Stomach smooth muscle (tissue), 2 donors: Measurements from ENCODE around the gene AGXT2.
"Not testable (repeated sequence)": the region's sequence is repeated elsewhere in the genome, so short reads cannot be mapped to it uniquely, and the experiment has no call there.

Experiments
- H3K27ac ChIP-seq: one replicate; pipeline ENCODE4 v1.7.0; 2013; ENCODE audit warnings: mild to moderate bottlenecking, low read length, inconsistent platforms
- H3K27me3 ChIP-seq, 2 donors: one replicate each; pipeline ENCODE4 v1.7.0; 2013; ENCODE audit warnings: low read length in 2 of 2; ENCODE audit not compliant: insufficient read depth in 2 of 2, control insufficient read depth in 1 of 2
- H3K36me3 ChIP-seq, 2 donors: one replicate each; pipeline ENCODE4 v1.7.0; 2013; ENCODE audit warnings: low read length in 2 of 2; ENCODE audit not compliant: control insufficient read depth in 2 of 2, insufficient read depth in 2 of 2
- H3K4me1 ChIP-seq: one replicate; pipeline ENCODE4 v1.7.0; 2013; ENCODE audit warnings: low read length; ENCODE audit not compliant: control insufficient read depth, insufficient read depth
- H3K4me3 ChIP-seq, 2 donors: one replicate each; pipeline ENCODE4 v1.7.0; 2013; ENCODE audit warnings: low read length in 2 of 2
- H3K9ac ChIP-seq, 2 donors: one replicate each; pipeline ENCODE4 v1.7.0; 2013; ENCODE audit warnings: low read length in 2 of 2, mild to moderate bottlenecking in 1 of 2
- H3K9me3 ChIP-seq, 2 donors: one replicate each; pipeline ENCODE4 v1.7.0; 2013; ENCODE audit warnings: low read length in 2 of 2; ENCODE audit not compliant: control insufficient read depth in 2 of 2
- donor health status: healthy.
- donor health status: Pancreatic carcinoma.

AGXT2 gene

GRCh38 chr5:35035929-35036328, 11.8 kb downstream of the AGXT2 start:
- H3K27me3 ChIP-seq, H3K4me1 ChIP-seq, H3K9ac ChIP-seq: not testable (repeated sequence)

GRCh38 chr5:35035271-35035670, 12.5 kb downstream of the AGXT2 start:
- Histone ChIP-seq H3K9me3 (no peaks in the 10 kb centered on the region), H3K27ac (no peak overlapping the region), H3K36me3 (no peaks in the 10 kb centered on the region), H3K4me3 (no peak overlapping the region), H3K27me3 (peaks cover 0 to 2% of the 10 kb centered on the region in 2 donors), H3K4me1 (no peaks in the 10 kb centered on the region), H3K9ac (no peak overlapping the region)

More at GRCh38 chr5:35035929-35036328, 11.8 kb downstream of the AGXT2 start:
- H3K9me3 ChIP-seq, H3K36me3 ChIP-seq, H3K4me3 ChIP-seq, H3K27ac ChIP-seq: not testable (repeated sequence)

- Histone ChIP-seq H3K9ac (no peak overlapping the region), H3K9me3 (no peaks in the 10 kb centered on the region), H3K4me3 (no peak overlapping the region), H3K27ac (no peak overlapping the region), H3K36me3 (no peaks in the 10 kb centered on the region), H3K27me3 (peaks cover 0 to 2% of the 10 kb centered on the region in 2 donors), H3K4me1 (no peaks in the 10 kb centered on the region)
Observed at GRCh38 chr5:35032356-35032755, 15.4 kb downstream of the AGXT2 start.

GRCh38 chr5:35031276-35031675, 16.5 kb downstream of the AGXT2 start:
- H3K9ac ChIP-seq: no peak overlapping the region
- no peak overlapping the region for H3K4me3 ChIP-seq
- no peaks in the 10 kb centered on the region for H3K4me1 ChIP-seq
- no peaks in the 10 kb centered on the region for H3K36me3 ChIP-seq
- no peak overlapping the region for H3K27ac ChIP-seq
- no peaks in the 10 kb centered on the region for H3K9me3 ChIP-seq
- no peaks in the 10 kb centered on the region for H3K27me3 ChIP-seq

- H3K9me3 ChIP-seq: no peaks in the 10 kb centered on the region
- H3K9ac ChIP-seq: no peak overlapping the region
- H3K4me3 ChIP-seq: no peak overlapping the region
- H3K4me1 ChIP-seq: no peaks in the 10 kb centered on the region
- no peak overlapping the region for H3K27ac ChIP-seq
- no peaks in the 10 kb centered on the region for H3K36me3 ChIP-seq
- no peaks in the 10 kb centered on the region for H3K27me3 ChIP-seq
Observed at GRCh38 chr5:35030426-35031100, 17.2 kb downstream of the AGXT2 start.

- H3K27me3 ChIP-seq: no peaks in the 10 kb centered on the region
- H3K36me3 ChIP-seq: no peaks in the 10 kb centered on the region
- H3K27ac ChIP-seq: no peak overlapping the region
- H3K9ac ChIP-seq: no peak overlapping the region
- no peaks in the 10 kb centered on the region for H3K9me3 ChIP-seq
- no peaks in the 10 kb centered on the region for H3K4me1 ChIP-seq
- H3K4me3 ChIP-seq: no peak overlapping the region
Observed at GRCh38 chr5:35029333-35029732, 18.4 kb downstream of the AGXT2 start.

GRCh38 chr5:35026941-35027340, 20.8 kb downstream of the AGXT2 start:
- Histone ChIP-seq H3K4me3 (no peak overlapping the region), H3K9me3 (no peaks in the 10 kb centered on the region), H3K27ac (no peak overlapping the region)

GRCh38 chr5:35026280-35026840, 21.4 kb downstream of the AGXT2 start:
- Histone ChIP-seq H3K36me3 (no peaks in the 10 kb centered on the region), H3K4me3 (no peak overlapping the region), H3K4me1 (no peaks in the 10 kb centered on the region), H3K9ac (no peak overlapping the region), H3K27me3 (no peaks in the 10 kb centered on the region), H3K27ac (no peak overlapping the region), H3K9me3 (no peaks in the 10 kb centered on the region)

More at GRCh38 chr5:35026941-35027340, 20.8 kb downstream of the AGXT2 start:
- Histone ChIP-seq H3K9ac (no peak overlapping the region), H3K36me3 (no peaks in the 10 kb centered on the region), H3K4me1 (no peaks in the 10 kb centered on the region), H3K27me3 (no peaks in the 10 kb centered on the region)

- Histone ChIP-seq H3K9ac (no peak overlapping the region), H3K9me3 (no peaks in the 10 kb centered on the region), H3K27me3 (no peaks in the 10 kb centered on the region), H3K27ac (no peak overlapping the region), H3K36me3 (no peaks in the 10 kb centered on the region), H3K4me1 (no peaks in the 10 kb centered on the region), H3K4me3 (no peak overlapping the region)
Observed at GRCh38 chr5:35024911-35025510, 22.7 kb downstream of the AGXT2 start.

GRCh38 chr5:35023391-35024178, 24.2 kb downstream of the AGXT2 start:
- Histone ChIP-seq H3K9me3 (no peaks in the 10 kb centered on the region), H3K27me3 (no peaks in the 10 kb centered on the region), H3K4me3 (no peak overlapping the region), H3K9ac (no peak overlapping the region), H3K4me1 (no peaks in the 10 kb centered on the region), H3K27ac (no peak overlapping the region), H3K36me3 (no peaks in the 10 kb centered on the region)
